Measurements from ENCODE around the gene EXOSC1. TPM values are rescaled to one million over a fixed set of nuclear protein-coding genes. Genes with fewer than 3 reads are reported as not detected.

The EXOSC1 gene
- total and polyA plus RNA-seq, 2 of the 13 experiments (the other 11 are each of a cell fraction or from before 2014, with no cell fraction given) = 36.3 to 39.9 TPM

- TF ChIP-seq CREB1 (IDR thresholded peaks at IDR 0.05) (no peak), CREB1 (CRISPR knock-in tag; IDR thresholded peaks at IDR 0.05) (peak; percentile 37; the same call in 1 of the 2 replicates), RFXAP (CRISPR knock-in tag; IDR thresholded peaks at IDR 0.05; ENCODE audit: borderline replicate concordance) (no peak), HDAC2 (CRISPR knock-in tag; IDR thresholded peaks at IDR 0.05) (peak; percentile 76), ZNF143 (CRISPR knock-in tag; IDR thresholded peaks at IDR 0.05) (no peak), ZC3H13 (CRISPR knock-in tag; IDR thresholded peaks at IDR 0.05) (no peak), MTF1 (CRISPR knock-in tag; IDR thresholded peaks at IDR 0.05) (no peak), ZEB1 (IDR thresholded peaks at IDR 0.05; ENCODE audit: insufficient replicate concordance, low read depth) (no peak), FOXO1 (CRISPR knock-in tag; IDR thresholded peaks at IDR 0.05) (no peak), ZNF251 (CRISPR knock-in tag; IDR thresholded peaks at IDR 0.05) (no peak), LCORL (IDR thresholded peaks at IDR 0.05) (no peak), LCORL (CRISPR knock-in tag; IDR thresholded peaks at IDR 0.05) (peak; percentile 75; the same call in 1 of the 2 replicates), ZFP36L1 (CRISPR knock-in tag; IDR thresholded peaks at IDR 0.05) (no peak), ZNF180 (CRISPR knock-in tag; IDR thresholded peaks at IDR 0.05; ENCODE audit: borderline replicate concordance, low read depth) (no peak), GATAD1 (CRISPR knock-in tag; IDR thresholded peaks at IDR 0.05) (peak; percentile 69), ZNF121 (CRISPR knock-in tag; IDR thresholded peaks at IDR 0.05) (no peak), ZNF746 (CRISPR knock-in tag; IDR thresholded peaks at IDR 0.05) (no peak)
- TF ChIP-seq, protein P1, sequence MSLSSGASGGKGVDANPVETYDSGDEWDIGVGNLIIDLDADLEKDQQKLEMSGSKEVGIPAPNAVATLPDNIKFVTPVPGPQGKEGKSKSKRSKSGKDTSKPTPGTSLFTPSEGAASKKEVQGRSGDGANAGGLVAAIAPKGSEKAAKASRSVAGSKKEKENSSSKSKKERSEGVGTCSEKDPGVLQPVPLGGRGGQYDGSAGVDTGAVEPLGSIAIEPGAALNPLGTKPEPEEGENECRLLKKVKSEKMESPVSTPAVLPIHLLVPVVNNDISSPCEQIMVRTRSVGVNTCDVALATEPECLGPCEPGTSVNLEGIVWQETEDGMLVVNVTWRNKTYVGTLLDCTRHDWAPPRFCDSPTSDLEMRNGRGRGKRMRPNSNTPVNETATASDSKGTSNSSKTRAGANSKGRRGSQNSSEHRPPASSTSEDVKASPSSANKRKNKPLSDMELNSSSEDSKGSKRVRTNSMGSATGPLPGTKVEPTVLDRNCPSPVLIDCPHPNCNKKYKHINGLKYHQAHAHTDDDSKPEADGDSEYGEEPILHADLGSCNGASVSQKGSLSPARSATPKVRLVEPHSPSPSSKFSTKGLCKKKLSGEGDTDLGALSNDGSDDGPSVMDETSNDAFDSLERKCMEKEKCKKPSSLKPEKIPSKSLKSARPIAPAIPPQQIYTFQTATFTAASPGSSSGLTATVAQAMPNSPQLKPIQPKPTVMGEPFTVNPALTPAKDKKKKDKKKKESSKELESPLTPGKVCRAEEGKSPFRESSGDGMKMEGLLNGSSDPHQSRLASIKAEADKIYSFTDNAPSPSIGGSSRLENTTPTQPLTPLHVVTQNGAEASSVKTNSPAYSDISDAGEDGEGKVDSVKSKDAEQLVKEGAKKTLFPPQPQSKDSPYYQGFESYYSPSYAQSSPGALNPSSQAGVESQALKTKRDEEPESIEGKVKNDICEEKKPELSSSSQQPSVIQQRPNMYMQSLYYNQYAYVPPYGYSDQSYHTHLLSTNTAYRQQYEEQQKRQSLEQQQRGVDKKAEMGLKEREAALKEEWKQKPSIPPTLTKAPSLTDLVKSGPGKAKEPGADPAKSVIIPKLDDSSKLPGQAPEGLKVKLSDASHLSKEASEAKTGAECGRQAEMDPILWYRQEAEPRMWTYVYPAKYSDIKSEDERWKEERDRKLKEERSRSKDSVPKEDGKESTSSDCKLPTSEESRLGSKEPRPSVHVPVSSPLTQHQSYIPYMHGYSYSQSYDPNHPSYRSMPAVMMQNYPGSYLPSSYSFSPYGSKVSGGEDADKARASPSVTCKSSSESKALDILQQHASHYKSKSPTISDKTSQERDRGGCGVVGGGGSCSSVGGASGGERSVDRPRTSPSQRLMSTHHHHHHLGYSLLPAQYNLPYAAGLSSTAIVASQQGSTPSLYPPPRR (CRISPR knock-in tag; IDR thresholded peaks at IDR 0.05; ENCODE audit: borderline replicate concordance) = 0 out of 2 replicates have a peak, but pooled peaks have one; percentile 14
- TF ChIP-seq, protein P2, sequence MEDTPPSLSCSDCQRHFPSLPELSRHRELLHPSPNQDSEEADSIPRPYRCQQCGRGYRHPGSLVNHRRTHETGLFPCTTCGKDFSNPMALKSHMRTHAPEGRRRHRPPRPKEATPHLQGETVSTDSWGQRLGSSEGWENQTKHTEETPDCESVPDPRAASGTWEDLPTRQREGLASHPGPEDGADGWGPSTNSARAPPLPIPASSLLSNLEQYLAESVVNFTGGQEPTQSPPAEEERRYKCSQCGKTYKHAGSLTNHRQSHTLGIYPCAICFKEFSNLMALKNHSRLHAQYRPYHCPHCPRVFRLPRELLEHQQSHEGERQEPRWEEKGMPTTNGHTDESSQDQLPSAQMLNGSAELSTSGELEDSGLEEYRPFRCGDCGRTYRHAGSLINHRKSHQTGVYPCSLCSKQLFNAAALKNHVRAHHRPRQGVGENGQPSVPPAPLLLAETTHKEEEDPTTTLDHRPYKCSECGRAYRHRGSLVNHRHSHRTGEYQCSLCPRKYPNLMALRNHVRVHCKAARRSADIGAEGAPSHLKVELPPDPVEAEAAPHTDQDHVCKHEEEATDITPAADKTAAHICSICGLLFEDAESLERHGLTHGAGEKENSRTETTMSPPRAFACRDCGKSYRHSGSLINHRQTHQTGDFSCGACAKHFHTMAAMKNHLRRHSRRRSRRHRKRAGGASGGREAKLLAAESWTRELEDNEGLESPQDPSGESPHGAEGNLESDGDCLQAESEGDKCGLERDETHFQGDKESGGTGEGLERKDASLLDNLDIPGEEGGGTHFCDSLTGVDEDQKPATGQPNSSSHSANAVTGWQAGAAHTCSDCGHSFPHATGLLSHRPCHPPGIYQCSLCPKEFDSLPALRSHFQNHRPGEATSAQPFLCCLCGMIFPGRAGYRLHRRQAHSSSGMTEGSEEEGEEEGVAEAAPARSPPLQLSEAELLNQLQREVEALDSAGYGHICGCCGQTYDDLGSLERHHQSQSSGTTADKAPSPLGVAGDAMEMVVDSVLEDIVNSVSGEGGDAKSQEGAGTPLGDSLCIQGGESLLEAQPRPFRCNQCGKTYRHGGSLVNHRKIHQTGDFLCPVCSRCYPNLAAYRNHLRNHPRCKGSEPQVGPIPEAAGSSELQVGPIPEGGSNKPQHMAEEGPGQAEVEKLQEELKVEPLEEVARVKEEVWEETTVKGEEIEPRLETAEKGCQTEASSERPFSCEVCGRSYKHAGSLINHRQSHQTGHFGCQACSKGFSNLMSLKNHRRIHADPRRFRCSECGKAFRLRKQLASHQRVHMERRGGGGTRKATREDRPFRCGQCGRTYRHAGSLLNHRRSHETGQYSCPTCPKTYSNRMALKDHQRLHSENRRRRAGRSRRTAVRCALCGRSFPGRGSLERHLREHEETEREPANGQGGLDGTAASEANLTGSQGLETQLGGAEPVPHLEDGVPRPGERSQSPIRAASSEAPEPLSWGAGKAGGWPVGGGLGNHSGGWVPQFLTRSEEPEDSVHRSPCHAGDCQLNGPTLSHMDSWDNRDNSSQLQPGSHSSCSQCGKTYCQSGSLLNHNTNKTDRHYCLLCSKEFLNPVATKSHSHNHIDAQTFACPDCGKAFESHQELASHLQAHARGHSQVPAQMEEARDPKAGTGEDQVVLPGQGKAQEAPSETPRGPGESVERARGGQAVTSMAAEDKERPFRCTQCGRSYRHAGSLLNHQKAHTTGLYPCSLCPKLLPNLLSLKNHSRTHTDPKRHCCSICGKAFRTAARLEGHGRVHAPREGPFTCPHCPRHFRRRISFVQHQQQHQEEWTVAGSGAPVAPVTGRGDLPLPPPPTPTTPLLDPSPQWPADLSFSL (CRISPR knock-in tag; IDR thresholded peaks at IDR 0.05) = no peak
These were observed 38.4 kb downstream of the EXOSC1 start (continued) for GRCh38 chr10:97407211-97407951.

Measured in HepG2 (cell line).